RWPE2 (cell line): ENCODE measurements around the gene NR6A1.

Source experiments
- ATAC-seq: fragments of 200-7000 bp; cut with Tn5 transposase; 3 replicates; pipeline ENCODE4 v1.9.1; 2021; ENCODE audit warnings: low read depth
- DNase-seq: peaks from one replicate; pipeline ENCODE4 v3.0.0-alpha.2; 2020; ENCODE audit warnings: low spot score
- H3K27ac ChIP-seq: fragments of 450-650 bp; 2 replicates; pipeline ENCODE4 v1.5.1; 2017; ENCODE audit warnings: mild to moderate bottlenecking; ENCODE audit not compliant: poor library complexity, severe bottlenecking
- H3K27me3 ChIP-seq: fragments of 250-450 bp; sonication (Bioruptor Pico); 2 replicates; pipeline ENCODE4 v1.5.1; 2021; ENCODE audit warnings: mild to moderate bottlenecking, moderate library complexity; ENCODE audit not compliant: insufficient read depth, poor library complexity, severe bottlenecking
- H3K36me3 ChIP-seq: fragments of 250-450 bp; sonication (Bioruptor Pico); 2 replicates; pipeline ENCODE4 v1.5.1; 2020; ENCODE audit warnings: low read depth, mild to moderate bottlenecking, moderate library complexity
- H3K4me1 ChIP-seq: fragments of 250-450 bp; sonication (Bioruptor Pico); 2 replicates; pipeline ENCODE4 v1.5.1; 2021; ENCODE audit warnings: mild to moderate bottlenecking, moderate library complexity; ENCODE audit not compliant: insufficient read depth, poor library complexity, severe bottlenecking
- H3K4me3 ChIP-seq: fragments of 250-450 bp; sonication (Bioruptor Pico); 2 replicates; pipeline ENCODE4 v1.5.1; 2021; ENCODE audit warnings: mild to moderate bottlenecking, moderate library complexity; ENCODE audit not compliant: severe bottlenecking
- H3K9me3 ChIP-seq: fragments of 250-450 bp; sonication (Bioruptor Pico); 2 replicates; pipeline ENCODE4 v1.5.1; 2021; ENCODE audit warnings: mild to moderate bottlenecking, moderate library complexity; ENCODE audit not compliant: severe bottlenecking
- TF ChIP-seq, protein P1 (sequence below): fragments of 450-650 bp; IDR thresholded peaks from one replicate; pipeline ENCODE4 v1.5.1; 2017; ENCODE audit warnings: mild to moderate bottlenecking, moderate library complexity; ENCODE audit not compliant: poor library complexity, severe bottlenecking

Gene NR6A1

GRCh38 chr9:124762633-124763032 is 8.5 kb downstream of the NR6A1 start:
- Histone ChIP-seq H3K27ac (no peak overlapping the region), H3K36me3 (no peaks in the 10 kb centered on the region), H3K9me3 (no peaks in the 10 kb centered on the region), H3K4me1 (peaks cover 15% of the 10 kb centered on the region), H3K4me3 (no peak overlapping the region), H3K27me3 (no peaks in the 10 kb centered on the region)
- TF ChIP-seq, protein P1, sequence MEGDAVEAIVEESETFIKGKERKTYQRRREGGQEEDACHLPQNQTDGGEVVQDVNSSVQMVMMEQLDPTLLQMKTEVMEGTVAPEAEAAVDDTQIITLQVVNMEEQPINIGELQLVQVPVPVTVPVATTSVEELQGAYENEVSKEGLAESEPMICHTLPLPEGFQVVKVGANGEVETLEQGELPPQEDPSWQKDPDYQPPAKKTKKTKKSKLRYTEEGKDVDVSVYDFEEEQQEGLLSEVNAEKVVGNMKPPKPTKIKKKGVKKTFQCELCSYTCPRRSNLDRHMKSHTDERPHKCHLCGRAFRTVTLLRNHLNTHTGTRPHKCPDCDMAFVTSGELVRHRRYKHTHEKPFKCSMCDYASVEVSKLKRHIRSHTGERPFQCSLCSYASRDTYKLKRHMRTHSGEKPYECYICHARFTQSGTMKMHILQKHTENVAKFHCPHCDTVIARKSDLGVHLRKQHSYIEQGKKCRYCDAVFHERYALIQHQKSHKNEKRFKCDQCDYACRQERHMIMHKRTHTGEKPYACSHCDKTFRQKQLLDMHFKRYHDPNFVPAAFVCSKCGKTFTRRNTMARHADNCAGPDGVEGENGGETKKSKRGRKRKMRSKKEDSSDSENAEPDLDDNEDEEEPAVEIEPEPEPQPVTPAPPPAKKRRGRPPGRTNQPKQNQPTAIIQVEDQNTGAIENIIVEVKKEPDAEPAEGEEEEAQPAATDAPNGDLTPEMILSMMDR = no peak
- ATAC-seq (no peak), DNase-seq (no peak)

DNA sequence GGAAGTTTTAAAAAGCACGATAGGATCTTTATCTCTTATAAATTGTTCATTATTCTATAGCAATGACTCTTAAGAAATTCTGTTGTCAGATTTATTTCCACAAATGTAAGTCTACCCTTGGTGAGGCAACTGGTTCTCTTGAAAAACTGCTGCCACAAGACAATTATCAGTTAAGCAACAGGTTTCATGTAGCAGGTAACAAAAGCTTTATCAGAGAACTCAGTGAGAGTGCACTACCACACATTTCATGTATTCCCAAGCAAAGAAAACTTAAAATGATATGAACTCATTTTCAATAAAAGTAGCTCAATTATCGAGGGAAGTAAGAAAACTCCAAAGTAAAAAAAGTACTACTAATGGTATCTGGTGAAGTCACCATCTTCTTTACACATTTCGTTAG is 9.4 kb downstream of the NR6A1 start:
- H3K4me3 ChIP-seq = no peak overlapping the region
- H3K27ac ChIP-seq = no peak overlapping the region
- peaks cover 12% of the 10 kb centered on the region for H3K4me1 ChIP-seq
- no peak for DNase-seq
- TF ChIP-seq, protein P1 = no peak
- ATAC-seq = no peak
- no peaks in the 10 kb centered on the region for H3K27me3 ChIP-seq
- no peaks in the 10 kb centered on the region for H3K9me3 ChIP-seq
- no peaks in the 10 kb centered on the region for H3K36me3 ChIP-seq

DNA sequence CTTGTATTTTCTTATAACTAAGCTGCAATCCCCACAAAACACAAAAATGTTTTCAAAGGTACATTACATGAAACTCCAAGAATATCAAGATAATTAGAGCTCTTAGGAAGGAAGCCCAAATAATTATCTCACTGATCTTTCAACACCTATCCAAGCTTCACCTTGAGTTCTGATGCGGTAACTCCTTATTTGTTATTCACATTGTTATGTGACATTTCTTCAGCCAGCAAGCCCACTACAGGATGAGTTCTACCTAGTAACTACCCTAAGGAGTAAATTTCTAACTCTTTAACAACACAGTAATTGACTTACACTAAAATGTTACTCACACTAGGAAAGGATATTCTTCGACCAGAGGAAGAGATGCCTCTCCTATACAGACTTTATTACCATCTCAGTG is 9.9 kb downstream of the NR6A1 start:
- TF ChIP-seq, protein P1 = no peak
- H3K27ac ChIP-seq = no peak overlapping the region
- H3K9me3 ChIP-seq = no peaks in the 10 kb centered on the region
- H3K27me3 ChIP-seq = no peaks in the 10 kb centered on the region
- DNase-seq (no peak), ATAC-seq (no peak)
- H3K4me3 ChIP-seq = no peak overlapping the region
- no peaks in the 10 kb centered on the region for H3K36me3 ChIP-seq
- H3K4me1 ChIP-seq = peaks cover 12% of the 10 kb centered on the region

- DNase-seq (no peak), ATAC-seq (no peak)
- Histone ChIP-seq H3K27ac (no peak overlapping the region), H3K4me3 (no peak overlapping the region), H3K27me3 (no peaks in the 10 kb centered on the region), H3K9me3 (no peaks in the 10 kb centered on the region), H3K4me1 (peaks cover 12% of the 10 kb centered on the region), H3K36me3 (no peaks in the 10 kb centered on the region)
- TF ChIP-seq, protein P1 = no peak
Observed at GRCh38 chr9:124760719-124761118, 10.4 kb downstream of the NR6A1 start.

DNA sequence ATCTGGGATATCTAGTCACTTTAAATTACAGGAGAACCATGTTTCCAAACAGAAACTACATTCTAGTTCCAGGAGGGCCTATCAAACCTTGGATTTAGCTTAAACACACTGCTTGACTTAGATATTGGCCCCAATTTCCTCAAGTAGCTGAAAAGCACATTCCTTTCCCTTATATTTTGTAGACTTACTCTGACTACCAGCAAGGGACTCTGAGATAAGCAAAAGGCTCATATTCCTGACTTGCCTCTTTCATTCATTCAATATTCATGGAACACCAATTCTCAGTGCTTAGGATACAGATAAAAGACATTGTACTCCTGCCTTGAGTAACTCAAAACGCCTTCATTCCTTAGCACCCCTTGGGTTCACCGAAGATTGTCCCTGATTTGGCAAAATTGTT is 11.8 kb downstream of the NR6A1 start:
- DNase-seq (no peak), ATAC-seq (no peak)
- Histone ChIP-seq H3K36me3 (no peaks in the 10 kb centered on the region), H3K4me3 (no peak overlapping the region), H3K27ac (no peak overlapping the region), H3K27me3 (no peaks in the 10 kb centered on the region), H3K9me3 (no peaks in the 10 kb centered on the region), H3K4me1 (peaks cover 12% of the 10 kb centered on the region)
- TF ChIP-seq, protein P1 = no peak
